Neural progenitor cell (in vitro differentiated cells): ENCODE data around the gene ZFAND3. TPM values are rescaled to one million over a fixed set of nuclear protein-coding genes. Genes with fewer than 3 reads are reported as not detected.

Experiments
- DNase-seq: peaks from one replicate; pipeline ENCODE4 v3.0.0-alpha.2; 2016; ENCODE audit warnings: low spot score
- H2AFZ ChIP-seq: fragments of 200-600 bp; sonication (generic); replicated peaks from 2 replicates; pipeline ENCODE4 v1.6.1; 2016; ENCODE audit warnings: antibody characterized with exemption
- H3F3A ChIP-seq: fragments of 200-600 bp; sonication (generic); 2 replicates; pipeline ENCODE4 v1.6.1; 2016; ENCODE audit warnings: antibody characterized with exemption, low read depth
- H3K27ac ChIP-seq: fragments of 200-600 bp; sonication (generic); 2 replicates; pipeline ENCODE4 v1.5.1; 2016; ENCODE audit warnings: mild to moderate bottlenecking
- H3K27me3 ChIP-seq: fragments of 200-600 bp; sonication (generic); 2 replicates; pipeline ENCODE4 v1.6.1; 2016; ENCODE audit warnings: mild to moderate bottlenecking, moderate library complexity
- H3K36me3 ChIP-seq: fragments of 200-600 bp; sonication (generic); 2 replicates; pipeline ENCODE4 v1.5.1; 2016
- H3K4me1 ChIP-seq: fragments of 200-600 bp; sonication (generic); 2 replicates; pipeline ENCODE4 v1.6.1; 2016; ENCODE audit warnings: mixed run types
- H3K4me2 ChIP-seq: fragments of 200-600 bp; sonication (generic); 2 replicates; pipeline ENCODE4 v1.6.1; 2016
- H3K4me3 ChIP-seq: fragments of 200-600 bp; sonication (generic); 2 replicates; pipeline ENCODE4 v1.5.1; 2016
- H3K79me2 ChIP-seq: fragments of 200-600 bp; sonication (generic); 2 replicates; pipeline ENCODE4 v1.6.1; 2016; ENCODE audit warnings: low read depth
- H3K9ac ChIP-seq: fragments of 200-600 bp; sonication (generic); 2 replicates; pipeline ENCODE4 v1.6.1; 2016
- H3K9me3 ChIP-seq: fragments of 200-600 bp; sonication (generic); 2 replicates; pipeline ENCODE4 v1.5.1; 2016; ENCODE audit warnings: low read depth
- H4K20me1 ChIP-seq: fragments of 200-600 bp; sonication (generic); 2 replicates; pipeline ENCODE4 v1.6.1; 2016; ENCODE audit warnings: low read depth
- H3K27ac Mint-ChIP-seq: 3 replicates; pipeline ENCODE4 v1.8.0; 2021; ENCODE audit warnings: mixed read lengths
- H3K27me3 Mint-ChIP-seq: 2 replicates; pipeline ENCODE4 v1.8.0; 2022; ENCODE audit warnings: low read depth, mild to moderate bottlenecking, inconsistent platforms, moderate library complexity, mixed read lengths; ENCODE audit not compliant: insufficient read depth
- H3K36me3 Mint-ChIP-seq: 3 replicates; pipeline ENCODE4 v1.8.0; 2021; ENCODE audit warnings: mixed read lengths
- H3K4me1 Mint-ChIP-seq: 3 replicates; pipeline ENCODE4 v1.8.0; 2021; ENCODE audit warnings: mixed read lengths
- H3K4me3 Mint-ChIP-seq: 3 replicates; pipeline ENCODE4 v1.8.0; 2021; ENCODE audit warnings: mild to moderate bottlenecking, moderate library complexity, mixed read lengths
- H3K9me3 Mint-ChIP-seq: 3 replicates; pipeline ENCODE4 v1.8.0; 2020; ENCODE audit warnings: mixed read lengths
- CTCF ChIP-seq: fragments of 200-600 bp; sonication (generic); IDR thresholded peaks from 2 replicates; pipeline ENCODE4 v1.5.1; 2017; ENCODE audit warnings: antibody characterized with exemption, mild to moderate bottlenecking
- EZH2 ChIP-seq: fragments of 200-600 bp; sonication (generic); IDR thresholded peaks from 2 replicates; pipeline ENCODE4 v1.6.1; 2017; ENCODE audit warnings: antibody characterized with exemption, mild to moderate bottlenecking, moderate library complexity
- EZH2phosphoT487 ChIP-seq: fragments of 200-600 bp; sonication (generic); IDR thresholded peaks from 2 replicates; pipeline ENCODE4 v1.6.1; 2017; ENCODE audit warnings: antibody characterized with exemption
- total RNA-seq: library from RNA; depleted of rRNA; stranded (reverse); fragments of >200 nt; gene quantifications from 2 replicates; pipeline ENCODE4 v1.2.3, GENCODE V29; 2015; ENCODE audit warnings: low replicate concordance

The ZFAND3 gene
- total RNA-seq, 1 donor from 2014 or later: 24.3 TPM

- no peaks in the 10 kb centered on the region for H3K79me2 ChIP-seq
- Mint-ChIP-seq H3K4me1 (peaks cover 62% of the 10 kb centered on the region), H3K4me3 (no peak overlapping the region), H3K27me3 (peaks cover 2% of the 10 kb centered on the region), H3K27ac (no peak overlapping the region), H3K9me3 (no peaks in the 10 kb centered on the region), H3K36me3 (no peaks in the 10 kb centered on the region)
- H3K27ac ChIP-seq: no peak overlapping the region
- no peak for DNase-seq
- H3K4me3 ChIP-seq: no peak overlapping the region
- TF ChIP-seq EZH2phosphoT487 (no peak), CTCF (no peak), EZH2 (no peak)
- H3K9ac ChIP-seq: no peak overlapping the region
- peaks cover 15% of the 10 kb centered on the region for H4K20me1 ChIP-seq
- H3F3A ChIP-seq: peaks cover 11% of the 10 kb centered on the region
- no peaks in the 10 kb centered on the region for H3K9me3 ChIP-seq
- no peak overlapping the region for H3K4me2 ChIP-seq
- H2AFZ ChIP-seq: no peak overlapping the region
- H3K27me3 ChIP-seq: no peaks in the 10 kb centered on the region
- H3K36me3 ChIP-seq: no peaks in the 10 kb centered on the region
- H3K4me1 ChIP-seq: peaks cover 24% of the 10 kb centered on the region
Measured at GRCh38 chr6:38180586-38180985, 361.1 kb downstream of the ZFAND3 start.

- Histone ChIP-seq H4K20me1 (peaks cover 4% of the 10 kb centered on the region), H3F3A (peaks cover under 1% of the 10 kb centered on the region), H3K9me3 (no peaks in the 10 kb centered on the region), H3K4me3 (no peak overlapping the region), H3K27ac (no peak overlapping the region), H3K9ac (no peak overlapping the region), H3K79me2 (no peaks in the 10 kb centered on the region), H3K4me1 (peaks cover 20% of the 10 kb centered on the region), H2AFZ (no peak overlapping the region), H3K4me2 (no peak overlapping the region), H3K36me3 (no peaks in the 10 kb centered on the region), H3K27me3 (no peaks in the 10 kb centered on the region)
- no peaks in the 10 kb centered on the region for H3K36me3 Mint-ChIP-seq
- H3K27me3 Mint-ChIP-seq: peaks cover 2% of the 10 kb centered on the region
- TF ChIP-seq CTCF (no peak), EZH2 (no peak), EZH2phosphoT487 (no peak)
- no peaks in the 10 kb centered on the region for H3K9me3 Mint-ChIP-seq
- H3K4me3 Mint-ChIP-seq: no peak overlapping the region
- no peak overlapping the region for H3K27ac Mint-ChIP-seq
- H3K4me1 Mint-ChIP-seq: peaks cover 60% of the 10 kb centered on the region
- DNase-seq: no peak
Measured at GRCh38 chr6:38182426-38182825, 362.9 kb downstream of the ZFAND3 start.

- H3K27ac Mint-ChIP-seq: peak overlapping the region; percentile 76
- Histone ChIP-seq H3K4me1 (peaks cover 31% of the 10 kb centered on the region), H3K36me3 (no peaks in the 10 kb centered on the region)
Measured at GRCh38 chr6:38183856-38184584, 364.5 kb downstream of the ZFAND3 start.

More at GRCh38 chr6:38183856-38184584, 364.5 kb downstream of the ZFAND3 start:
- Mint-ChIP-seq H3K4me1 (peaks cover 62% of the 10 kb centered on the region), H3K27me3 (no peaks in the 10 kb centered on the region), H3K4me3 (peak overlapping the region; percentile 12), H3K9me3 (no peaks in the 10 kb centered on the region), H3K36me3 (no peaks in the 10 kb centered on the region)
- no peak for DNase-seq
- Histone ChIP-seq H3K9ac (no peak overlapping the region), H2AFZ (no peak overlapping the region), H3K79me2 (no peaks in the 10 kb centered on the region), H3K27me3 (no peaks in the 10 kb centered on the region), H3F3A (no peaks in the 10 kb centered on the region), H3K9me3 (no peaks in the 10 kb centered on the region), H4K20me1 (no peaks in the 10 kb centered on the region), H3K4me3 (no peak overlapping the region), H3K27ac (no peak overlapping the region), H3K4me2 (peak overlapping the region; percentile 11)
- no peak for TF ChIP-seq CTCF
- TF ChIP-seq EZH2: no peak
- TF ChIP-seq EZH2phosphoT487: no peak
